GM12878 (cell line): ENCODE data around the gene GBGT1. TPM values are rescaled to one million over a fixed set of nuclear protein-coding genes. Genes with fewer than 3 reads are reported as not detected.

ENCODE experiments used
- ATAC-seq: fragments of 200-7000 bp; cut with Tn5 transposase; 3 replicates; pipeline ENCODE4 v1.9.1; 2020; ENCODE audit warnings: mild to moderate bottlenecking, moderate library complexity
- BruUV-seq: library from RNA; stranded (reverse); fragments of 400-500 nt; replicated peaks from 2 replicates; lab custom pipeline; 2021; lab: Mats Ljungman, UMichigan
- CTCF ChIA-PET: fragments of 300-600 bp; sonication (Branson Sonifier 250); formaldehyde crosslinking; extraction: SDS; loops from one replicate; lab custom pipeline; 2021; ENCODE audit warnings: inconsistent platforms; lab: Yijun Ruan, JAX
- POLR2A ChIA-PET: fragments of 350-600 bp; formaldehyde crosslinking; extraction: SDS; loops from one replicate; lab custom pipeline; 2021; ENCODE audit warnings: inconsistent platforms; lab: Charles Lee
- RAD21 ChIA-PET: fragments of 300-600 bp; sonication (Branson Sonifier 250); formaldehyde crosslinking; loops from one replicate; lab custom pipeline; 2023; ENCODE audit warnings: antibody characterized with exemption; ENCODE audit not compliant: unreplicated experiment; lab: Charles Lee
- SMC1A ChIA-PET: fragments of 300-600 bp; sonication (Branson Sonifier 250); formaldehyde crosslinking; loops from one replicate; lab custom pipeline; 2023; ENCODE audit not compliant: unreplicated experiment, uncharacterized antibody; lab: Charles Lee
- DNase-seq: peaks from one replicate; pipeline ENCODE4 v3.0.0-alpha.2; 2011; ENCODE audit warnings: low read depth, low spot score
- FAIRE-seq: peaks from 3 replicates; lab custom pipeline; 2011; peaks lifted over from hg19 to GRCh38; lab: Jason Lieb, UNC
- H2AFZ ChIP-seq: 2 replicates; pipeline ENCODE4 v1.6.0; 2011; ENCODE audit warnings: low read depth, low read length, control low read depth; ENCODE audit not compliant: control insufficient read depth
- H3K27ac ChIP-seq: 2 replicates; pipeline ENCODE4 v1.5.1; 2011; ENCODE audit warnings: control low read depth; ENCODE audit not compliant: control insufficient read depth, insufficient read depth
- H3K27me3 ChIP-seq, 2 experiments: replicated peaks in 1 of 2; 2 replicates each; pipeline versions ENCODE4 v1.6.0 to v1.6.1; 2011; ENCODE audit warnings: low read length in 1 of 2; ENCODE audit not compliant: control insufficient read depth in 2 of 2, insufficient read depth in 2 of 2
- H3K36me3 ChIP-seq, 2 experiments: 2 replicates each; pipeline ENCODE4 v1.5.1; 2011; ENCODE audit warnings: low read length in 1 of 2; ENCODE audit not compliant: control insufficient read depth in 2 of 2, insufficient read depth in 2 of 2
- H3K4me1 ChIP-seq: 2 replicates; pipeline ENCODE4 v1.6.1; 2011; ENCODE audit warnings: mild to moderate bottlenecking, low read length, moderate library complexity, mixed read lengths; ENCODE audit not compliant: control insufficient read depth, insufficient read depth
- H3K4me2 ChIP-seq: 2 replicates; pipeline ENCODE4 v1.6.0; 2011; ENCODE audit warnings: control low read depth; ENCODE audit not compliant: control insufficient read depth, insufficient read depth
- H3K4me3 ChIP-seq: fragments of 200-600 bp; sonication (generic); 2 replicates; pipeline ENCODE4 v1.5.1; 2016
- H3K79me2 ChIP-seq: 2 replicates; pipeline ENCODE4 v1.6.0; 2011; ENCODE audit warnings: low read length; ENCODE audit not compliant: control insufficient read depth, insufficient read depth
- H3K9ac ChIP-seq: 2 replicates; pipeline ENCODE4 v1.8.0; 2011; ENCODE audit warnings: low read length, control low read depth, mixed read lengths; ENCODE audit not compliant: control insufficient read depth, insufficient read depth
- H3K9me3 ChIP-seq: replicated peaks from 3 replicates; pipeline ENCODE4 v1.5.1; 2011; ENCODE audit warnings: mild to moderate bottlenecking, low read length; ENCODE audit not compliant: control insufficient read depth, insufficient read depth
- H4K20me1 ChIP-seq: 2 replicates; pipeline ENCODE4 v1.6.0; 2011; ENCODE audit not compliant: control insufficient read depth, insufficient read depth
- BHLHE40 ChIP-seq, 2 experiments: fragments of 450-650 bp in 1 of 2; IDR thresholded peaks; 2 replicates each; pipeline ENCODE4 v1.6.1; 2011 to 2017; ENCODE audit warnings: low read depth in 2 of 2, borderline replicate concordance in 1 of 2, improper control_type of control experiment in 1 of 2, low read length in 1 of 2, mild to moderate bottlenecking in 1 of 2
- GABPA ChIP-seq: IDR thresholded peaks from 2 replicates; pipeline ENCODE4 v1.6.1; 2014; ENCODE audit warnings: antibody characterized with exemption, low read depth, mild to moderate bottlenecking, inconsistent platforms
- IKZF2 ChIP-seq, 2 experiments: fragments of 450-650 bp; IDR thresholded peaks; 2 replicates each; pipeline ENCODE4 v1.6.1; 2017; ENCODE audit warnings: mild to moderate bottlenecking in 2 of 2, moderate library complexity in 2 of 2
- MYC ChIP-seq: IDR thresholded peaks from 2 replicates; pipeline ENCODE4 v1.6.1; 2011; ENCODE audit warnings: mild to moderate bottlenecking, low read length, moderate library complexity, inconsistent platforms; ENCODE audit not compliant: insufficient read depth, insufficient replicate concordance, insufficient read length, severe bottlenecking
- RAD51 ChIP-seq: fragments of 450-650 bp; IDR thresholded peaks from 2 replicates; pipeline ENCODE4 v1.6.1; 2016; ENCODE audit warnings: moderate library complexity, mild to moderate bottlenecking, inconsistent platforms
- RUNX3 ChIP-seq: IDR thresholded peaks from 2 replicates; pipeline ENCODE4 v1.6.1; 2012; ENCODE audit warnings: low read length, inconsistent platforms
- WGBS: methylation state at CpG from one replicate; pipeline ENCODE4 v1.1.6; 2016; ENCODE audit warnings: low lambda C conversion rate; ENCODE audit not compliant: insufficient replicate concordance, insufficient coverage; ENCODE audit errors: missing lambda C conversion rate; 5-methylcytosine and 5-hydroxymethylcytosine counted together
- in situ Hi-C: fragments of 300-500 bp; cut with MboI; formaldehyde crosslinking; loops from 9 replicates; pipeline ENCODE4 v1.14.3; 2018; ENCODE audit warnings: mixed read lengths
- intact Hi-C: fragments of 100-400 bp; cut with micrococcal nuclease; formaldehyde crosslinking; loops from one replicate; pipeline ENCODE4 v1.14.2; 2022; ENCODE audit not compliant: unreplicated experiment
- polyA plus RNA-seq, 11 experiments: library from polyadenylated mRNA; depleted of rRNA in 4 of 11; unstranded in 6 of 11; stranded (reverse) in 5 of 11; fragments of >200 nt; fragmentation: Nextera tagmentation in 4 of 11; fragmentation: Illumina TruSeq in 1 of 11; extraction: Ambion mirVana in 4 of 11; extraction: Trizol in 1 of 11; gene quantifications; 1 replicate in 1 of 11; 2 replicates in 10 of 11; pipeline versions ENCODE4 v1.2.1 to v1.2.3, GENCODE V29; 2011 to 2016; ENCODE audit warnings: inconsistent platforms in 2 of 11, missing spikeins in 2 of 11, low read depth in 1 of 11
- total RNA-seq, 4 experiments: library from RNA; depleted of rRNA in 3 of 4; stranded (reverse); fragments of >200 nt in 3 of 4; fragmentation: Illumina TruSeq in 1 of 4; extraction: Trizol in 1 of 4; gene quantifications; 2 replicates each; pipeline versions ENCODE4 v1.2.1 to v1.2.3, GENCODE V29; 2013 to 2021

GBGT1 gene
- total and polyA plus RNA-seq, 10 of the 15 experiments (the other 5 are each of a cell fraction or from before 2014, with no cell fraction given) = 0.08 to 1.9 (median 0.49) TPM

GRCh38 chr9:133168432-133168831 lies 4.7 kb upstream of the GBGT1 start:
- DNase-seq = no peak
- no peaks in the 10 kb centered on the region for H3K9me3 ChIP-seq
- SMC1A ChIA-PET = no interaction called here
- no peak overlapping the region for H3K4me2 ChIP-seq
- TF ChIP-seq RUNX3 (0 out of 2 replicates have a peak, but pooled peaks have one; percentile 41), IKZF2 (IDR thresholded peaks at IDR 0.05) (0 out of 4 replicates have a peak, but pooled peaks of 1 of the 2 experiments have one; percentile 20), GABPA (no peak)
- TF ChIP-seq, all 136 proteins: peak for 2
- BruUV-seq = no TSS peak
- intact Hi-C loops (no loop called here), in situ Hi-C loops (no loop called here)
- no peak overlapping the region for H3K4me3 ChIP-seq
- no peaks in the 10 kb centered on the region for H3K79me2 ChIP-seq
- H4K20me1 ChIP-seq = no peaks in the 10 kb centered on the region
- no peak overlapping the region for H3K27ac ChIP-seq
- H3K36me3 ChIP-seq = no peaks in the 10 kb centered on the region
- CTCF ChIA-PET = interaction anchor here (2.3 kb wide), 1 partner anchor 18 kb away, joined by 10 read pairs; no protein-coding TSS in a partner anchor
- WGBS = 30% methylated on average over 6 of the region's 6 CpGs
- no peak for ATAC-seq
- H2AFZ ChIP-seq = no peak overlapping the region
- peaks cover 3% of the 10 kb centered on the region for H3K4me1 ChIP-seq
- POLR2A ChIA-PET = no interaction called here
- RAD21 ChIA-PET = interaction anchor here (1.1 kb wide), 1 partner anchor 20 kb away, joined by 5 read pairs; no protein-coding TSS in a partner anchor
- H3K27me3 ChIP-seq = peaks cover 4 to 11% of the 10 kb centered on the region in 2 experiments
- FAIRE-seq = no peak
- H3K9ac ChIP-seq = no peak overlapping the region

GRCh38 chr9:133167769-133168168 lies 4.1 kb upstream of the GBGT1 start:
- RAD21 ChIA-PET = interaction anchor here (1.1 kb wide), 1 partner anchor 20 kb away, joined by 5 read pairs; no protein-coding TSS in a partner anchor
- FAIRE-seq (no peak), DNase-seq (no peak), ATAC-seq (no peak)
- Histone ChIP-seq H4K20me1 (no peaks in the 10 kb centered on the region), H3K27me3 (peaks cover 4 to 11% of the 10 kb centered on the region in 2 experiments), H3K4me3 (no peak overlapping the region), H3K79me2 (no peaks in the 10 kb centered on the region), H3K4me2 (no peak overlapping the region), H3K4me1 (peaks cover 3% of the 10 kb centered on the region), H2AFZ (no peak overlapping the region), H3K9ac (no peak overlapping the region), H3K9me3 (no peaks in the 10 kb centered on the region), H3K27ac (no peak overlapping the region), H3K36me3 (no peaks in the 10 kb centered on the region)
- POLR2A ChIA-PET = no interaction called here
- 2% methylated on average over 3 of the region's 3 CpGs for WGBS
- TF ChIP-seq MYC (no peak), RAD51 (no peak), BHLHE40 (IDR thresholded peaks at IDR 0.05; ENCODE audit: borderline replicate concordance in 1 of 2, low read depth in 2 of 2, low read length in 1 of 2) (no peak)
- intact Hi-C loops (no loop called here), in situ Hi-C loops (no loop called here)
- no TSS peak for BruUV-seq
- CTCF ChIA-PET = interaction anchor here (2.3 kb wide), 1 partner anchor 19 kb away, joined by 10 read pairs; no protein-coding TSS in a partner anchor
- SMC1A ChIA-PET = no interaction called here
